Stimulated activated CD4-positive, alpha-beta T cell treated with anti-CD3 and anti-CD28 coated beads, TNF-alpha, amount 100 ng/mL, for 24 hours (primary cell): ENCODE results near the gene LETM1.

Experiments
- DNase-seq, 3 experiments: peaks; one replicate each; pipeline ENCODE4 v3.0.0-alpha.2; 2020; ENCODE audit warnings: low read depth in 3 of 3

The LETM1 gene

DNA sequence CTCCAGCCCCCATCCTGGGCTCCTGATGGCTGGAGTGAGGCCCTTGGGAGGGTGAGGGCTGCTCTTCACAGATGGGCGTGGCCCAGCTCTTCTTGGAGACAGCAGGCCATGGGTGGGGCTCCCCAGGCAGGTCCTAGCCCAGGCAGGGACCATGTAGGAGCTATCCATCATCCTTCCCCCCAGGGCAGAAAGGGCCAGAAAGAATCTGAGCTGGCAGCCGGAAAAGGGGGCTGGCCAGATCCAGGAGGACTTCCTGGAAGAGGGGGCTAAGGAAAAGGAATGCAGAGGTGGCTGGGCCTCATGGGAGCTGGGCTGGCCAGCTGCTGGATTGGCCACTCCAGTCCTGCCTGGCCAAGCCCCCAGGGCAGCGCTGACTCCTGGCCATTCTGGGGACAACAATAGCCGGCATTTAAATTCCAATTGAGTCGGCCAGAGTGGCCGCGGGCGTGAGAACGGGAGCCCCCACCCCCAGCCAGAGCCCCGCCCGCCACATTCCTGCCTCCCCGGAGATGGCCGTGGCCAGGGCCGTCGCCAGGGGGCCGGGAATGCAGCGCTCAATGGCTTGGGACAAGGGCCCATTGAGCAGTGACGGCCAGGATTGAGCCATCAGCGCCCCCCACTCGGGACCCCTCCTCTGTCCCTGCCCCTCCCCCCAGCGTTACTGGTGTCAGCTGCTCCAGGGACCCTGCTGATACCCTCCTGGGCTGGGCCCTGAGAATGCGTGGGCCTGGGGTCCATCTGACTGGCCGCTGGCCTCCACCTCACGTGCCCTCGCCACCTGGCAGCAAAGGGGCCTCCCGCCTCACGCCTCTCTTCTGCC is 77.9 kb downstream of the LETM1 start:
- DNase-seq: no peak

DNA sequence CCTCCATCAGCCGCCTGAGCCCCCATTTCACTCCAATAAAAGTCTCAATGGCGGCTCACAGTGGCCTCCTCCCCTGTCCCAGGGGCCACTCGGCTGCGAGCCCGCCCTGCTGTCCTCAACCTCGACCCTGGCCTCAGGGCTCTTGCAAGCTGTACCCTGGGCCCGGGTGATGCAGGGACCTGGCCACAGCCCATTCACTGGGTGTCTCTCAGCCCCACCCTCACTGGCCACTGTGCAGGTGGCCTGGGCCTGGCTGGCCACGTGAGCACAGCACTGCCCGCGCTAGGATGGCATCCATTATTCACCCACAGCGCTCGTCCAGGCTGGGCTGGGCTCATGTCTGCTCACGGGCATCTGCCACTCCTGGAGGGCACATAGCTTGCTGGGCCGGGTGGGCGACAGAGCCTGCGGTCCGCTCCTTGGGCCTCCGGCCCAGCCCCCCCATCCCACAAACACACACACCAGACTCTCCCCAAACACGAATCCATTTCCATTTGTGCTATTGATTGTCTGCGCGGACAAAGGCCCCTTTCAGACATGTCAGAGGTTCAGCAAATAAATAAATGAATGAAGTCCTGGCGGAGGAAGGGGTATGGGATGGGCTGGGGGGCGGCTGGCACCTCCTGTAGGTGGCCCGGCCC is 79.3 kb downstream of the LETM1 start:
- DNase-seq: no peak

DNA sequence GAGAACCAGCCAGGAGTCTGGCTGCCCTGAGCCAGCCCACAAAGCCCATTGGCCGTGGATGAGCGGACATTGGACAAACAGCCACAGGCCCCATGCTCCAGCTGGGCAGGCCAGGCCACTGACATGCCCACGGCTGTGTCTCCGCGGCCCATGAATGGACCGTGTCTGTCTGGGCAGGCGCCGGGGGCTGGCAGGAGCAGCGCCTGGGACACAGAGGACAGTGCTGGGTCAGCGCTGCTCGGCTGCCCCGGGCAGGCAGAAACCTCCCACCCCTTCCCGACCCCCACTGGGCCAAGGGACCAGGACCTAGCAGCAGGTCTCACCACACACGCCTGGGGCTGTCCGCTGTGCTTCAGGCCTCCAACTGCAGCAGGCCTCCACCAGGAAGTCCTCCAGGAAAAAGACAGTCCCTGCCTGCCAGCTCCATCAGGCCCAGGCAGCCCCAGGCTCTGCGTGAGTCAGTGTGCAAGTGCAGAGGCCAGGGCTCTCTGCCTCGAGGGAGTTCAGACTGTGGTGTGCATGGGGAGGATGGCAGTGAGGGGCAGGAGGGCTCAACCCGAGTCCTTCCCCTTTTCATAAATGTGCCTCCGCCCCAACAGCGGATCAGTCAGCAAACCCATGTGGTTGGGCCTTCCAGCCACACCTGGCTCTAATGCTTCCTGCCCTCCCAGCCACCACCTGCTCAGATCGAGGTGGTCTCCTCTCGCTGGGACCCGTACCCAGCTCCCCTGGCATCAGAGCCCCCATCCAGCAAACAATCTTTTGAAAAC is 80.0 kb downstream of the LETM1 start:
- no peak for DNase-seq

DNA sequence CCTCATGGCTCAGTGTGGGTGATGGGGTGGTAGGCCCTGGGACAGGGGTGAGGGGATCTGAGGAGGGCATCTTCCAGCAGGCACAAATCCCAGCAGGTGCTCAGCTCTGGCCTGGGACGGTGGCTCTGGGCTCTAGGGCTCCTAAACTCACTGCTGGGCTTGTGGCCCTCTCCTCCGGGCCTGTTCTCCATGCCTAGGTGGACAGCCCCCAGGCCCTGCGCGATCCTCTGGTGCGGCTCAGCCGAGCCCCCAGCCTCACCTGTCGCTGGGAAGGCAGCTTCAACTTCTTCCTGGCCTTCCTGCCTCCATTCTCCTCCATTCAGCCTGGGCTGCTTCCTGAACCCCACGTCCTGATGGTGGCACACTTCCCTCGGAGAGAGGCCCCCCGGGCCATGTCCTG is 82.2 kb downstream of the LETM1 start:
- no peak for DNase-seq

DNA sequence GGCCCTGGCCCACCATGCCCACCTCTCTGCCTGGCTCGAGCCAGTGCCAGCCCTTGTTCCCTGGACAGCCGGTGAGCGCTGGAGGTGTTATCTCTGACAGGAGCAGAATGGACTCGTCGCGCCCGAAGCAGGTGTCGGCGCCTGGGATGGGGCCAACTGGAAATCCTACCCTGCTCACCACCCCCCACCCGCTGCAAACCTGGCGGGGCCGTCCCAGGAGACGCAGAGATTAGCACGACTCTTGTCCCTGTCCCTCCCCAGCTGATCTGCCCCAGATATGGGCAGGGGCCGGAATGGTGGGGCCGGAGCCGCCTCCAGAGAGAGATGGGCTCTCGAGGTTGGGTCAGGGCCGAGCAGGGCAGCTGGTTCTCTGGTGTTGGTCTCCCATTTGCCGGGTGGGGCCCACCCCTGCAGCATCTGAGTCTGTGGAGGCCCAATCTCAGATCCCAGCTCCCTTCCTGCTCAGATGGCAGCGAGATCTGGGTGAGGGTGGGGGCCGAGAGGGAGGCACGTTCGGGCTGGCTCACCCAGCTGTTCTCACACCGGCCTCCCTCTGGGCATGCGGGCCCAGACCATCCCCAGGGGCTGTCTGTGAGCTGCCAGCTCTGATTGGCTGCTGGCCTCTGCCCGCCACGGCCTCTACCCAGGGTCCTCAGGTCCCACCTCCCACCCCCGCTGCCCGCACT is 83.0 kb downstream of the LETM1 start:
- no peak for DNase-seq

DNA sequence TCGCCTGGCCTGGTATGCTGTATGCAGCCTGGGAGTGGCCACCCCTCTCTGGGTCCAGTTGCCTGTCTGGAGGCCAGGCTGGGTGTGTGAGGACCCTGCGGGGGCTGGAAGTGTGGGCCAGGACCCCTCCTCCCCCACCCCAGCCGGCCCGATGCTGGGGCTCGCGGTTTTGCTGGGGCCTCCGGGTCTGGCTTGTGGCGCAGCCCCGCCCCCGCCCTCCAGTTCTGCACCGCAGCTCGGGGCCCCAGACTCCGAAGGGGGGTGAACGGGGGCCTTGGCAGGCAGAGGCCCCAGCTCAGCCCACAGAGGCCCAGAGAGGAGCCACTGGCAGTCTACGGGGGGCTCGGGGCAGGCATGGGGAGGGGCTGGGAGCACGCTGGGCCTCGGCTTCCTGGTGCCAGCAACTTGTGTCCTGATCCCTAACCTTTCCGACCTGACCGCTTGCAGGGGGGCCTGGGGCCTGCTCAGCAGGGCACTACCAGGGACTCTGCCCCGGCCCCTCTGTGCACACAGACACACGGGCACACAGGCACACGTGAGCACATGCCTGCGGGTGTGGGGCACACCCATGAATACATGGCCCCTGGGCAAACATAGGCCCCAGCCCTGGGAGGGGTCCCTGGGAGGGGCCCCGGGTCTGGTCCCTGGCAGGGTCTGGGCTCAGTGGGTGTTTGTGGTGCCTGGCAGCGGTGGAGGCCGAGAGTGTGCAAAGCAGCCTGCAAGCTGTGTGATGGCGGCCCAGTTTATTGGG is 84.2 kb downstream of the LETM1 start:
- no peak for DNase-seq

DNA sequence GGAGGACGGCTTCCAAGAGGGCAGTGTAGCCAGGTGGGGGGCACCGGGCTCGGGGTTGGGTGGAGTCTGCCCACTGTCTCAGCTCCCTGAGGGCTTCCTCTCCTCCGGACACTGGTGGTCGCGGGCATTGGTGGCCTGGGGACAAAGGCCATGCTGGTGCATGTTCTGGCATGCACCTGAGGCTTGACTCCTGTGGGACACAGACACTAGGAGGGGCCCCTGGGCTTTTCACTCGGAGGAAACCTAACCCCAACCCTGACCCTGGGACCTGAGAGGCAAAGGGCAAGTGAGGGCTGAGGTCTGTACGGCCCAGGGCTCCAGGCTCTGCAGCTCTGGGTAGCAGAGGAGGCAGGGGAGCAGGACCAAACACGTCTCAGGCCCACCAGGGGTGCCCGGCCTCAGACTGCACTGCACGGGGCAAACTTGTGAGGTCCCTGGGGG is 85.1 kb downstream of the LETM1 start:
- DNase-seq: no peak

DNA sequence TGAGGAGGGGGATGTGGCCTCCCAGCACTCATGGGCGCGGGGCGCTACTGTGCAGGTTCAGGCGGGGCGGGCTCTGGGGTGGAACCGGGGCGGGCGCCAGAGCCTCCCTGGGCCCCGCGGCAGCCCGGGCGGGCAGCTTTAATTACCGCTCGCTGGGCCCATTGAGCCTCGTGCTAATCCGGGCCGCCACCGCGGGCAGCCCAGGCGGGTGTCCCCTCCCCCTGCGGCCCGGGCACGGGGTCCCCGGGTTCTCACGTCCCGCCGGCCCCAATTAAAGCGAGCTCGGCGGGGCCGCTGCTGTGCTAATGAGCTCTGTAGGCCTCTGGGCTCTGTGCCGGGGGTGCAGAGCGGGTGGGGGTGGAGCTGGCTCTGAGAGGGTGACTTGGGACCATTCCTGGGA is 85.7 kb downstream of the LETM1 start:
- DNase-seq: no peak

DNA sequence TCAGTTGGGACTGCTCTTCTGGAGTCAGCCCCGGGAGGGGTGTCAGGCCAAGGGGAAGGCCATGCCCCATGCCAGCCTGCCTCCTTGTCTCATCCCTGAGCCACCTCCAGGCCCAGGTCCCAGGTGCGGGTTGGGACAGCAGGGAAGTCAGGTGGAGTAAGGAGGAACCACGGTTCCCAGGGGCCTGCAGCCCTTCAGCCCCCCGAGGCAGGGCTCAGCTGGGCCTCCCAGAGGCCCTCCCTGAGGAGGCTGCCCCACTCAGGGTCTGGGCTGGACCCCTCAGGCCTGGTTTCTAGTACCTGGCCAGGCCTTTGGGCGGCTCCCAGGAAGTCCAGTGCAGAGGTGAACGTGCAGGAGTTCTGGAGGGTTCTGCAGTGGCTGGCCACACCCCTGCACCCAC is 86.3 kb downstream of the LETM1 start:
- DNase-seq: no peak

DNA sequence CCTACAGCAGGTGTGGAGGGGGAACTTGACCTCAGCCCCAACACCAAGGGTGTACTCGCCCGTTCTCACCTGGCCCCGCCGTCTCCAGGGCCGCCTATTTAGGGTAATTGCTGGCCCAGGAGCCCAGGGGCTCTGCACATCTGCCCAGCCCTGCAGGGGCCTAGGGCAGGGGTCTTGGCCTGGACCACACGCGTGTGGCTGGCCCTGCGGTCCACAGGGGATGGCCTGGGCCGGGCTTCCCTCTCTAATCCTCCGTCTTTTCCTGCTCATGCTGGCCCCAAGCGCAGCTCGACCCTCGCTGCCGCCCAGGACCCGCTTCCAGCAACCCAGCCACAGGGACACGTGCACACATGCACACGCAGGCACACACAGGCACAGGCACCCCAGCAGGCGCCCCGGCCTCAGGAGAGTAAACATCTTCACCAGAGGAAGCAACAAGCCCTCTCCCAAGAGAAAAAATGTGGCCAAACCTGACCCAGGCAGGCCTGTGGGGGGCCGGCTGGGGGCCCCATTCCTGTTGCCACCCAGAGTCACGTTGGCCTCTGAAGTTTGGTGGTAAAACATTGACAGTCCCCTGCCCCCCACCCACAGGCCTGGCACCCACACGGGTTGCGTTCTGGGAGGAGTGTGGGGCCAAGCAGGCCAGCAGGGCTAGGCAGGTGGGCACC is 87.5 kb downstream of the LETM1 start:
- no peak for DNase-seq

DNA sequence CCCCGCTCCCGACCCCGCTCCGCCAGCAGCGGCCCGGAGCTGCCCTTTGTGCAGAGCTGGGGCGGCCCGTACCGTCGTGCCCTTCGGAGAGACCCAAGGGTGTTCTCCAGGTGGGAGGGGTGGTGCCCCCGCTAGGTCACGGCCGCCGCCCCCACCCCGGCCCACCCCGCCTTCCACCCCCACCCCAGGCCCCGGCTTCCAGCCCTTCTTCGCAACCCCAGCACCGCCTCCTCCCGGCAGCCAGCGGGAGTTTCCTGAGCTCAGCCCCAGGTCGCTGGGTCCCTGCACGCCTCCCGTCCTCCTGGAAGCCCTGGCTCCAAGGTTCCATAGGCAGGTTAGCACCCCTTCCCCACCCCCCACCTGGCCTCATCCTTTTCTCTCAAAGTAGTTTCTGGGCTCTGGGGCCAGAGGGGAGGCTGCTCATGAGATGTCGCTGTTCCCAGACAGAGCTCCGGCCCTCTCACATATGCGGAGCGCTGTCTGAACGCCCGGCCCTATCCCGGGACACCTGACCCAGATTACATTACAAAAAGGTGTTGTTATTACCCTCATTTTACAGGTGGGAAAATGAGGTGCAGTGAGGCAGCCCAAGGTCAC is 88.1 kb downstream of the LETM1 start:
- peak in 1 of 3 experiments; percentile 24 for DNase-seq

DNA sequence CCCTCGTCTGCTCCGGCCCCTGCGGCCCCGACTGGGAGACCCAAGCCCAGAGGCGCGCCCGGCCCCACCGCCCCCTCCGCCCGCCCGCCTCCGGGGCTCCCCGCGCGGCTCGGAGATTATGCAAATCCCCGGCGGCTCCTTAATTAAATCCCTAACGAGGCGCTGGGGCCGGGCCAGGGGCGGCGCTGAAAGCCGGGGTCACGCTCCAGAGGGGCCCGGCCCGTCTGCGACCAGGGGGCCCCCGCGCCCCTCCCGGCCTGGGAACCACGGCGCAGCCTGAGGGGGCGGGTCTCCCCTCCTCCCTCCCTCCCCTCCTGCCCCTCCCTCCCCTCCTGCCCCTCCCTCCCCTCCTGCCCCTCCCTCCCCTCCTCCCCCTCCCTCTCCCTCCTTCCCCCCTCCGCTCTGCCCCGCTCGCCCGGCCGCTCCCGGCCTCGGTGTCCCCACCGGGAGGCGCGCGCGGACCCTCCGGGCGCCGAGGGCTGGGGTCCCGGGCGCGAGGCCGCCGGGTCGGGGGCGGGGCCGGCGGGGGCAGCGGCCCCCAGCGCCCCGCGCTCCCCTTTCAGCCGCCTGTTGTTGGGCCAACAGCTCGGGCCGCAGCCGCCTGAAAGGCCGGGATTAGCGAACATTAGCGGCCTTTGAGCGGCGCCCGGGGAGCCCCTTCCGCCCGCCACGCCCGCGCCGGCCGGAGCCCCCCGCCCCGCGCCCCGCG is 88.7 kb downstream of the LETM1 start:
- DNase-seq: no peak

DNA sequence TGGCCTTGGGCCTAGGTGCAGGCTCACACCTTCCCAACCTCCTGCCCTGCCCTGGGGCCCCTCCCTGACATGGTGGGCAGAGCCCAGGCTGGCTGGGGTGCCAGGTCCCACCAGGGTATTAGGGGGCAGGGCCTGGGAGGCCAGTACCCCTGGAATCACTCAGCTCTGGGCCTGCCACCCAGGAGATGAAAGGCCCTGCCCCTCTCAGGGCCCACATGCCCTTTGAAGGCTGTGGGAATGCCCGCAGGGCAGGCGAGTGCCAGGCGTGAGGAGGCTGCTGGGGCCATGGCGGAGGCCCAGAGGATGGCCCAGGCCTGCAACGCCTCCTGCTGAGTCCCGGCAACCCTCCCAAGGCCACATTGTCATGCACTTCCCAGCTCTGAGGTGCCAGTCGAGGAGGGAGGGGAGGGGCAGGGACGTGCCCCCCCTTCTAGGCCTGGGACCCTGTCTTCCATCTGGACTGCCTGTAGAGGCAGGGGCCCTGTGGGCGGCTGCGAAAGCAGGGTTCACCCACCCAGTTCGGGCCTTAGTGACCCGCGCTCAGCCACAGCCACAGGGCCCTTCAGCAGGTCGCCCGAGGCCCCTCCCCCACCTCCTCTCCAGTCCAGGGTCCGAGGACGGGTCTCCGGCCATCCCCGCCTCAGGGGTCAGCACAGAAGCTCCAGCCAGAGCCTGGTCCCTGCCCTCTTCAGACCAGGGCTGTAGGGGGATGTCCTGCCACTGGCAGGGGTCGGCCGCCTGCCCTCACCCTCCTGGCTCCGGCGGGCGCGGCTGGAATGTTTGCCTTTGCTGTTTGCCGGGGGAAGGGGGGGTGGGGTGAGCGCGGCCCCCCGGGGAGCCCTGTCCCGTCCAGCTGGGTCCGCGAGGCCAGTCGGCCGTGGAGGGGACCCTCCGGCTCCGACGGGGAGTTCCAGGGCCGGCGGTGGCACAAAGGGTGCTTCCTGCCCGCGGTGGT is 89.6 kb downstream of the LETM1 start:
- no peak for DNase-seq

DNA sequence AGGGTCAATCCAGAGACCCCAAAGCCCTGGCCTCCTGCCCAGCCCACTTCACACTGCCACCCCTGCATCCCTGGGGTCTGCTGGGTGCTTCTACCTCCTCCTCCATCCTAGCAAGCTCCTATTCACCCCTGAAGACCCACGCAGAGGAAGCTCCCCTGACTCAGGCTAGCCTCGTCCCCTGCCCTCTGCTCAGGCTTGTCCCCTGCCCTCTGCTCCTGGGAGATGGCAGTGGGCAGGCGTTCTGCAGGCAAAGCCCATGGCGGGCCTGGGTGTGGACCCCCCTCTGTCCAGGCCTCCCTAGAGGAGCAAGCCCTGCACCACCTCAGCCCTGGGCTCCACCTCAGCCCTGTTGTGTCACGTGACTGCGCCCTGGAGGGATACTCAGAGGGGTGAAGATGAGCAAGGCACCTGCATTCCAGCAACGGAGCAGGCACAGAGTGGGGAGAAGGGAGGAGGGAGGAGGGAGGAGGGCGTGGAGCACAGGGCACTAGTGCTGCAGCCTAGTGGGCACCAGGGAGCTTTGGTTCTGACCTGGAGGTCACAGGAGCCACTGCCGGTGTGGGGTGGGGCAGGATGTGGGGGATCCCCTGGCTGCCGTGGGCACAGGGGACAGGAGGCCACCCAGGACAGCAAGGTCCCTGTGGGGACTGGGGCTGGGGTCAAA is 90.4 kb downstream of the LETM1 start:
- DNase-seq: no peak

DNA sequence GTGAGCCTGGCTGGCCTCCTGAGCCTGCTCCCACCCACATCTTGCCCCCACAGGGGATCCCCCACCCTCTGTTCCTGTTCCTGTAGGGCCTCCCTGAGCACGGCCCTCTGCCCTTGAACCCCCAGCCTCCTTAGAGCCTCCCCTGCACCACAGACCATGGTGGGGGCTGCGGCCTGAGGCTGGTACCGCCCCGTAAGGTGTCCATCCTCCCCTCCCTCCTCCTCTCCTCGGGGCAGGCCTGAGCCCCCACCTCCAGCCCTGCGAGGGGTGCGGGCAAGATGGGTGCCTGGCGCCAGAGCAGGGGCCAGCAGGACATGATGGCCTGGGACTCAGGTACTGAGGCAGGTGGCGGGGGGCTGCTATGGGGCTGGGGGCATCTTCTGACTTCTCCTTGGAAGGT is 91.3 kb downstream of the LETM1 start:
- no peak for DNase-seq

DNA sequence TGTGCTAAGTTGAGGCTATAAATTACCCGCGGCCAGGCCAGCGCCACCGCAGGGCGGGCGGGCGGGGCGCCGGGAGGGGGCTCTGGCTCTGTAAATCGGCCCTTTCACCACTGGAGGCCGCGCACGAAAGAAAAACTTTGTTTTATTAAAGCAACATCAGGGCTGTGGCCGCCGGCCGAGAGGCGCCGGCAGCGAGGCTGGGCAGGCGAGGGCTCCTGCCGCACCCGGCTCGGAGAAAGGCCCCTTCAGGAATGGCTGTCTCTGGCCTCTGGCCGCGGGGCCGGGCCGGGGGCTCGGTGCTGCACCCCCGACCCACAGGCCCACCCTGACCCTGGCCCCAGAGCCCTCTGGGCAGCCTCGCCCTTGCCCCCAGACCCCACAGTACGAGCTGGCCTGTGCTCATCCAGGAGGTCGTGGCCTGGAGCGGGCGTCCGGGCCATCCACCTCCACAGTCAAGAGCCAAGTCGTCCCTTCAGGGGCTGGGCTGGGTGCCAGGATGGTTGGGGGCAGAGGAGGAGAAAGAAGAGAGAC is 92.3 kb downstream of the LETM1 start:
- DNase-seq: no peak

DNA sequence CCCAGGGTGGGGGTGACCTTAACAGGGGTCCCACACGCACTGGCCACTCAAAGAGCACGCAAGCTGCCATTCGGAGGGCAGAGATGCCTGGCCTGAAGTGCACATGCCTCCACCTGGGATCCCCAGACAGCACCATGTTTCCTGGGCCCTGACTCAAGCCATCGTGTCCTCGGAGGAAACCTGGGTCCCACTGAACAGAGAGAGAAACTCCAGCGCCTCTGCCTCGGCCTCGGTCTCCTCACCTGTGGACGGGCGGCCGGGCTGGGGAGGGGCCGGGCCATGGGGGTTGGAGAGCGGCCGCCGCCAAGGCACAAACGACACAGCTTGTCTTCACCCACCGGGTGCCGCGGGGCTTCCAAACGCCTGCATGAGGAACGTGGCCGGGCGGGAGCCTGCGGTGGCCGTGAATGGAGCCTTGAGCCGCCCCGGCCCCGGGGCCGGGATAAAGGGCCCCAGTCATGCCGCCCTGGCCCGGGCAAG is 92.8 kb downstream of the LETM1 start:
- no peak for DNase-seq
